ENCODE measurements around the gene CCDC88C. TPM values are rescaled to one million over a fixed set of nuclear protein-coding genes. Genes with fewer than 3 reads are reported as not detected.
A peak's percentile ranks its signal among the peaks of the same experiment; 100 is the strongest.

The CCDC88C gene
- total RNA-seq, 1 donor from 2014 or later = 9.4 TPM

DNA sequence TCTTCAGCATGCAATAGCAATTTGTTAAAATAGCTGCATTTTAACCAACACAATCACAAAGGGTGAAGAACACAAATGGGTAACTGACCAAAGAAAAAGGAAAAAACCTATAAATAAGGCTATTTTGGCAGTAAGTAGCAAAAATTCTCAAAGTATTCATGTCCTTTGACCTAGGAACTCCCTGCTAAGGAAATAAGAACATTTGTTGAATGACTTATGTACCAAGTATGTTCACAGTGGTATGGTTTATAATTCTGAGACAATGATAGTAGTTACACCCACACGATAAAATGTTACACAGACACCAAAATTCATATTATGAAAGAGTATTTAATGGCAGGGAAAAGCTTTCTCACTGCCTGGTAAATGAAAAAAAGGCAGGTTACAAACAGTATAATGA is 16.9 kb downstream of the CCDC88C start:
- Histone ChIP-seq H3K4me1 (ENCODE audit: control insufficient read depth in 3 of 3, insufficient read depth in 3 of 3, low read length in 3 of 3) (peaks cover 0 to 16% (median 10%) of the 10 kb centered on the region in 3 donors), H3K27ac (ENCODE audit: low read depth, low read length) (no peak overlapping the region), H3K4me3 (ENCODE audit: low read length in 3 of 3) (no peak overlapping the region), H3K9ac (ENCODE audit: low read depth in 1 of 3, low read length in 3 of 3) (no peak overlapping the region), H3K9me3 (ENCODE audit: control insufficient read depth in 3 of 3, low read length in 3 of 3) (no peaks in the 10 kb centered on the region), H3K36me3 (ENCODE audit: control insufficient read depth in 3 of 3, insufficient read depth in 3 of 3, low read length in 3 of 3) (no peaks in the 10 kb centered on the region), H3K27me3 (ENCODE audit: control insufficient read depth in 3 of 3, insufficient read depth in 3 of 3, low read length in 3 of 3) (peaks cover 0 to under 1% (median 0%) of the 10 kb centered on the region in 3 donors)

DNA sequence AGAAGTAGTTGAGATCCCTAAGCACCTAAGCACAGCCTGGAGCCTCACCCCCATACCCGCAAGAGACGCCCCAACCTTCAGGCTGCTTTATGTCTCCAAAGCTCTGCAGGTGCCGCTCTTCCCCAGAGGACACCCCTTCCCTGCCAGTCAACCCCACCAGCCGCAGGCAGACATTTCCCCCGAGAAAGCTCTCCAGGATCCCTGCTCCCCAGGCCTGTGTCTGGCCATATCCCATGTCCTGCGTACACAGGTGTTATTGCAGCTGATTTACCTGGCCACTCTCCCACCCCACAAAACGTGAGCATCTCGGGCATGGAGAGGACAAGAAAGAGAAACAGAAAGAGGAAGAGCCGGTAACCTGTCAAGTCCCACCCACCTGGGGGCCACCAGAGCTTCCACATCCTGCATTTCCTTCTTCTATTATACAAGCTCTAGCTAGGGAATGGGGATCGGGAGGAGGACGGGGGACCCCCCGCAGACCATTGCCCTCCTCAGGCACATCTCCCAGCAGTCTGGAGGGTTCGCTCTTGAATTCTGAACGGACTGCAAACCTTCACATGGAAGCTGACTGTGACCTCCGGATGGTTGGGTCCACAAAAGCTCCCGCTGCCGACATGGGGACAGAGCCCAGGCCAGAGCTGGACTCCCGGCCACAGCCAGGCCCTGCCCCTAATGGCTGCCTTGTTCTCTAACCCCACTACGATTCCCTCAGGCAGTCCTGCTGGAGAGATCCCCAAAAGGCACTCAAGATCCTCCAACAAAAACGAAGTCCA is 17.6 kb downstream of the CCDC88C start:
- no peaks in the 10 kb centered on the region for H3K9me3 ChIP-seq (ENCODE audit: control insufficient read depth in 3 of 3, low read length in 3 of 3)
- no peak overlapping the region for H3K27ac ChIP-seq (ENCODE audit: low read depth, low read length)
- no peak overlapping the region for H3K9ac ChIP-seq (ENCODE audit: low read depth in 1 of 3, low read length in 3 of 3)
- no peaks in the 10 kb centered on the region for H3K36me3 ChIP-seq (ENCODE audit: control insufficient read depth in 3 of 3, insufficient read depth in 3 of 3, low read length in 3 of 3)
- peaks cover 0 to 15% (median 10%) of the 10 kb centered on the region in 3 donors for H3K4me1 ChIP-seq (ENCODE audit: control insufficient read depth in 3 of 3, insufficient read depth in 3 of 3, low read length in 3 of 3)
- peaks cover 0 to 6% (median 0%) of the 10 kb centered on the region in 3 donors for H3K27me3 ChIP-seq (ENCODE audit: control insufficient read depth in 3 of 3, insufficient read depth in 3 of 3, low read length in 3 of 3)
- no peak overlapping the region for H3K4me3 ChIP-seq (ENCODE audit: low read length in 3 of 3)

DNA sequence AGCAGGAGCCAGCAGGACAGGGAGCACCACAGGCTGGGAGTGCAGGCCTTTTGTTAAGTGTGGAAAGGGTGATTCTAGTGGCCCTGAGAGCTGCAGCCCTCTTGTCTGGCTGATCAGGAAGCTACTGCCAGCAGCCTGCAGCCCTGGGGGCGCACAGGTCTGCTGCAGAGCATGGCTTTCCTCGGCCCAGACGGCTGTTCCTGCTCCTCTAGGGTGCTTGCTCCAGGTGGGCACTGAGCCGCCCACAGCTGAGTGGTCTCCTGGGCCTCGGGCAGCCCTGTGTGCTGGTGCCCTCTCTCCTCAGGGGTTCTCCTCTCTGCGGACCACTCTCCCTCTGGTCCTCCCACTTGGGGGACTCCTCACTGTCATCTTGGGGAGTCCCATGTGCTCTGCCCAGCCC is 18.9 kb downstream of the CCDC88C start:
- H3K9ac ChIP-seq (ENCODE audit: low read depth in 1 of 3, low read length in 3 of 3) = no peak overlapping the region
- H3K4me3 ChIP-seq (ENCODE audit: low read length in 3 of 3) = no peak overlapping the region
- peaks cover 0 to 6% (median 0%) of the 10 kb centered on the region in 3 donors for H3K27me3 ChIP-seq (ENCODE audit: control insufficient read depth in 3 of 3, insufficient read depth in 3 of 3, low read length in 3 of 3)
- peaks cover 0 to 15% (median 10%) of the 10 kb centered on the region in 3 donors for H3K4me1 ChIP-seq (ENCODE audit: control insufficient read depth in 3 of 3, insufficient read depth in 3 of 3, low read length in 3 of 3)
- H3K36me3 ChIP-seq (ENCODE audit: control insufficient read depth in 3 of 3, insufficient read depth in 3 of 3, low read length in 3 of 3) = no peaks in the 10 kb centered on the region
- H3K27ac ChIP-seq (ENCODE audit: low read depth, low read length) = no peak overlapping the region
- H3K9me3 ChIP-seq (ENCODE audit: control insufficient read depth in 3 of 3, low read length in 3 of 3) = peaks cover 0 to 2% (median 0%) of the 10 kb centered on the region in 3 donors

DNA sequence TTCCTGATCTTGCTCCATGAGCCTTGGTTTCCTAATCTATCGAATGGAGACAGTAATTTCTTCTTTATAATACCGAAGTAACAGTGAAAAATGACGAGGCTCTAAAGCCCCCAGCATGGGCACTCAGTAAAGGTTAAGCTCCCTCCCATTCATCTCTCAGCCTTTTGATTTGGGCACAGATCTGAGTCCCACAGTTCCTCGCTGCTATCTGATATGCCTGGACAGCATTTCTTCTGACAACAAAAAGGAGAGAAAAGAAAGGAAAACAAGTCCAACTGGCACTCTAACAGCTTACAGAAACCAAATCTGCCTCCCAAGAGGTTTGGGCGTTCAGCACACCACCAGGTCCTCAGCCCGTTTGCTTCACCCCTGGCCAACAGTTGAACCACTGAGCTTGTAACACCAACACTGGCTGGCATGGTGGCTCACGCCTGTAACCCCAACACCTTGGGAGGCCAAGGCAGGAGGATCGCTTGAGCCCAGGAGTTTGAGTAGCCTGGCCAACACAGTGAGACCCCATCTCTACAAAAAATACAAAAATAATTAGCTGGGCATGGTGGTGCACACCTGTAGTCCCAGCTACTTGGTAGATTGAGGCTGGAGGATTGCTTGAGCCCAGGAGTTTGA is 19.5 kb downstream of the CCDC88C start:
- Histone ChIP-seq H3K27me3 (ENCODE audit: control insufficient read depth in 3 of 3, insufficient read depth in 3 of 3, low read length in 3 of 3) (peaks cover 0 to 6% (median 0%) of the 10 kb centered on the region in 3 donors), H3K9ac (ENCODE audit: low read depth in 1 of 3, low read length in 3 of 3) (no peak overlapping the region), H3K9me3 (ENCODE audit: control insufficient read depth in 3 of 3, low read length in 3 of 3) (peaks cover 0 to 2% (median 0%) of the 10 kb centered on the region in 3 donors), H3K4me3 (ENCODE audit: low read length in 3 of 3) (no peak overlapping the region), H3K36me3 (ENCODE audit: control insufficient read depth in 3 of 3, insufficient read depth in 3 of 3, low read length in 3 of 3) (no peaks in the 10 kb centered on the region), H3K27ac (ENCODE audit: low read depth, low read length) (no peak overlapping the region), H3K4me1 (ENCODE audit: control insufficient read depth in 3 of 3, insufficient read depth in 3 of 3, low read length in 3 of 3) (peaks cover 0 to 15% (median 10%) of the 10 kb centered on the region in 3 donors)

DNA sequence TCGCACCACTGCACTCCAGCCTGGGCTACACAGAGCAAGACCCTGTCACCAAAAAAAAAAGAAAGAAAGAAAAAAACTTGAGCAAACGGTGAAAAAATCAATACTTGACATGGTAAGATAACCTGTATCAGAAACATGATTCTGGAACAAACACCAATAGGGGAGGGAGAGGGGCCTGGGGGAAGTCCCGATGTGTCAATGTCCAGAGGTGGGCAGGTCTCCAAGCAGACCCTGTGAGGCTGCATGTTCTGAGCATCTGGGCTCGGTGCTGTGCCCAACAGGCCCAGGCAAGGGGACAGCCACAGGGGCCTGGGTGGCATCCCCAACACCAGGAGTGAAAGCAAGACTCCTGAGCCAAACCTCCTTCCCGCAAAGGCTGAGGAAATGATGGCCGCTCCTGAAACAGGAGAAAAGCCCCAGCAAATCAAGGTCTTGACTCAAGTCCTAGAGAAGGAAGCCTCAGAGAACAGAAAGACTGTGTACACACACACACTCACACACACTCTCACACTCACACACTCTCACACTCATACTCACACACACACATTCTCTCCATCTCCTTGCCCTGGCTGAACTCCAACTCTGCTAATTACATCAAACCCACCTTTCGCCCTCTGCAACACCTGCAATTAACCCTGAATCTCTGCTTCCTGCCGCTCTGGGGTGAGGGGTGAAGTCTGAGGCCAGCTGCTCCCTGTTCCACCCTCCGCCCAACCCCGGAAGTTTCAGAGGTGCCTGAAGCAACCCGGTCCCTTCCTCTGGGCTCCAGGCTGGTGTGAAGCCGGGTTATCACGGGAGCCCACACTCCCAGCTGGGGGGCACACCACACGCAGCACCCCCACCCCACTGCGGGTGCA is 20.4 kb downstream of the CCDC88C start:
- no peak overlapping the region for H3K9ac ChIP-seq (ENCODE audit: low read depth in 1 of 3, low read length in 3 of 3)
- H3K27me3 ChIP-seq (ENCODE audit: control insufficient read depth in 3 of 3, insufficient read depth in 3 of 3, low read length in 3 of 3) = peaks cover 0 to 6% (median 0%) of the 10 kb centered on the region in 3 donors
- H3K4me3 ChIP-seq (ENCODE audit: low read length in 3 of 3) = peak overlapping the region in 1 of 3 donors; percentile 2
- H3K27ac ChIP-seq (ENCODE audit: low read depth, low read length) = no peak overlapping the region
- H3K4me1 ChIP-seq (ENCODE audit: control insufficient read depth in 3 of 3, insufficient read depth in 3 of 3, low read length in 3 of 3) = peaks cover 0 to 15% (median 10%) of the 10 kb centered on the region in 3 donors
- H3K9me3 ChIP-seq (ENCODE audit: control insufficient read depth in 3 of 3, low read length in 3 of 3) = peaks cover 0 to 2% (median 0%) of the 10 kb centered on the region in 3 donors
- no peaks in the 10 kb centered on the region for H3K36me3 ChIP-seq (ENCODE audit: control insufficient read depth in 3 of 3, insufficient read depth in 3 of 3, low read length in 3 of 3)

DNA sequence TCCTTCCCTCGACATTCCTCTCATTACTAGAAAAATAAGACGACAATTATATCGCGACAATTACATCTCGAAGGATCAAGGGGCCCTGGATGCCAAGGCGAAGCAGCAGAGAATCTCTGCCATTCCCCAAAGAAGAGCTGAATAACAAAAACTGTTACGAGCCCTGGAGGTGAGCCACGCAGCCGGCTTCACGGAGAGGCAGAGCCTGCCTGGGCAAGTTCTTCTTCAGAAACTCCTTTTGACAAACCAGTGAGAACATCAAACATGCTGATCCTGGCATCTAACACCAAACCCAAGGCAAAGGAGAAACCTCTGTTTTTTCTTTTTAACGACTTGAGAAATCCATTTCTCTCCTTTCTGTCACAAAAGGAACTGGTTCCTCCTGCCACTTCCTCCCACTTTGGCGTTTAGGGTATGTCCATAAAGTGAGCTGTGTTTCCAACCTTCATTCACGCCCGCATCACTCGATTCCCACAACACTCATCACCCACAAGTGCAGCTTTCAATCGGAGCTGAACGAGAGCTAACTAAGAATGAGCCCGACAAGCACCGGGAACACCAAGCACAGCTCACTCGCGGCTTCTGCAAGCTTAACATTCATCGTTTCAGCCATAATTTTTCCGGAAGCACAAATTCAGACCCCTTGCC is 21.5 kb downstream of the CCDC88C start:
- Histone ChIP-seq H3K9ac (ENCODE audit: low read depth in 1 of 3, low read length in 3 of 3) (no peak overlapping the region), H3K27me3 (ENCODE audit: control insufficient read depth in 3 of 3, insufficient read depth in 3 of 3, low read length in 3 of 3) (peaks cover 0 to 6% (median 0%) of the 10 kb centered on the region in 3 donors), H3K4me3 (ENCODE audit: low read length in 3 of 3) (no peak overlapping the region), H3K27ac (ENCODE audit: low read depth, low read length) (no peak overlapping the region), H3K4me1 (ENCODE audit: control insufficient read depth in 3 of 3, insufficient read depth in 3 of 3, low read length in 3 of 3) (peaks cover 0 to 15% (median 10%) of the 10 kb centered on the region in 3 donors), H3K9me3 (ENCODE audit: control insufficient read depth in 3 of 3, low read length in 3 of 3) (peaks cover 0 to 2% (median 0%) of the 10 kb centered on the region in 3 donors), H3K36me3 (ENCODE audit: control insufficient read depth in 3 of 3, insufficient read depth in 3 of 3, low read length in 3 of 3) (no peaks in the 10 kb centered on the region)

DNA sequence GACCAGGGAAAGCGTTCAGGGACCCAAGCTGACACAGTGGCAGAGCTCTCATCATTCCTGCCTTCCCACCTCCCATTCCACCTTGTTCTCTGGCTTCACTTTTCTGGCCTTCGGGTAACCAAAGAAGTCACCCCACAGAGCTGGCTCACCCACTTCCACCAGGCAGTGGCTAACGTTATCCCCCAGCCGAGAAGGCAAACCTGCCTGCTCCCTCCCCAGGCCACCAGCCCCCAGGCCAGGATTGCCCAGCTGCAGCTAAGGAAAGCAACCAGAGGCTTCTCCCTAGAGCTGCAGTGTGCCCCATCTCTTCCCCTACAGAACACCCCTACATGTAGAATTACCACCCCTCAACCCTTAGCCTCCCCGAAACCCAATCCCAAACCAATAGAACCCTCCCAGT is 22.2 kb downstream of the CCDC88C start:
- Histone ChIP-seq H3K4me1 (ENCODE audit: control insufficient read depth in 3 of 3, insufficient read depth in 3 of 3, low read length in 3 of 3) (peaks cover 0 to 15% (median 10%) of the 10 kb centered on the region in 3 donors), H3K27me3 (ENCODE audit: control insufficient read depth in 3 of 3, insufficient read depth in 3 of 3, low read length in 3 of 3) (peaks cover 0 to 6% (median 0%) of the 10 kb centered on the region in 3 donors), H3K9ac (ENCODE audit: low read depth in 1 of 3, low read length in 3 of 3) (no peak overlapping the region), H3K27ac (ENCODE audit: low read depth, low read length) (no peak overlapping the region), H3K4me3 (ENCODE audit: low read length in 3 of 3) (no peak overlapping the region), H3K36me3 (ENCODE audit: control insufficient read depth in 3 of 3, insufficient read depth in 3 of 3, low read length in 3 of 3) (no peaks in the 10 kb centered on the region), H3K9me3 (ENCODE audit: control insufficient read depth in 3 of 3, low read length in 3 of 3) (peaks cover 0 to 2% (median 0%) of the 10 kb centered on the region in 3 donors)

DNA sequence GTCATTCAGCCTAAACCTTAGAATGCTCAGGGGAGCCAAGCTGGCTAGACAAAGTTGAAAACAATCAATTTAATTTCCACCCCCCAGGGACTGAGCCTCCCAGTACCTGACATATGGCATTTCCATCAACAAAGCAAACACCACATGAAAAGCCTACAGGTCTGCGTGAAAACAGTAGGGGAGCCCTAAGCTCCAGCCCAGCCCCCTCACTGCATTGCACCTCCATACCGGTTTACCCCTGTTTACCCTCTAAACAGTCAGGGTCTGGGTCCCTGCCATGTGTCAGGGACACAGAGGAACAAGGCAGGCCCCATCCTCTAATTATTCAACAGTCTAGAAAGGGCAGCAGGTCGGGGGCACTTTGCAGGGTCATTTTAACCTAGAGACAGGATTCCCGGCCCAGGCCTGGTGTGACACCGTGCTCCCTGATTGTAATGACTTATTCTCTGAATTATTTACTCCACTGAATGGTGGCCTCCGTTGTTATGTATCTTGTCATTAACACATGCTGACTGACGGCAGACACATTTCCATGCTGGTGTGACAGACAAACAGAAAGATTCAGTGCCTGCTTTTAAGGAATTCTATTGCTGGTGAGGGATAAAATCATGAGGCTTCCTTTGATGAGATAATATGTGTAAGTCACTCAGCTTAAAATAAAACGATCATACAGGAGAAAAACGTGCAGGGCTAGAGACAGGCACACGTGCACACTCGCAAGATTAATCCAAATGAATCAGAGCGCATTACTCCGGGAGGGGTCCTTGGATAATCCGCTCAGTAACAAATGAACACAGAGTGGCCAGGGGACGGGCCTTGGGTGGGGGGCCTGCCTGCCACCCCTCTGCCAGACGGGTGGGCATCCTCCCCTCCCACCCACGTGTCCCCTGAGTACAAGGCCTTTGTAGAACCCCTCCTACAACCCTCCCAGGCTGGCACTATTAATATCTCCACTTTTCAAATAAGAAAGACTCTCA is 23.2 kb downstream of the CCDC88C start:
- no peak overlapping the region for H3K9ac ChIP-seq (ENCODE audit: low read depth in 1 of 3, low read length in 3 of 3)
- no peaks in the 10 kb centered on the region for H3K36me3 ChIP-seq (ENCODE audit: control insufficient read depth in 3 of 3, insufficient read depth in 3 of 3, low read length in 3 of 3)
- H3K9me3 ChIP-seq (ENCODE audit: control insufficient read depth in 3 of 3, low read length in 3 of 3) = peaks cover 0 to 2% (median 0%) of the 10 kb centered on the region in 3 donors
- H3K27me3 ChIP-seq (ENCODE audit: control insufficient read depth in 3 of 3, insufficient read depth in 3 of 3, low read length in 3 of 3) = peaks cover 0 to 6% (median 0%) of the 10 kb centered on the region in 3 donors
- peaks cover 0 to 15% (median 10%) of the 10 kb centered on the region in 3 donors for H3K4me1 ChIP-seq (ENCODE audit: control insufficient read depth in 3 of 3, insufficient read depth in 3 of 3, low read length in 3 of 3)
- H3K27ac ChIP-seq (ENCODE audit: low read depth, low read length) = no peak overlapping the region
- H3K4me3 ChIP-seq (ENCODE audit: low read length in 3 of 3) = no peak overlapping the region
